PFSK-1 (cell line): ENCODE measurements around the gene MPV17L.
"Not testable (repeated sequence)": the region's sequence is repeated elsewhere in the genome, so short reads cannot be mapped to it uniquely, and the experiment has no call there.

Experiments used
- POLR2AphosphoS5 ChIP-seq: IDR thresholded peaks from 2 replicates; pipeline ENCODE4 v1.6.1; 2012; ENCODE audit warnings: low read depth, mild to moderate bottlenecking, control low read depth, low read length, moderate library complexity
- SIN3A ChIP-seq: IDR thresholded peaks from 2 replicates; pipeline ENCODE4 v1.6.1; 2012; ENCODE audit warnings: mild to moderate bottlenecking, low read length, moderate library complexity, borderline replicate concordance; ENCODE audit not compliant: insufficient read depth
- TAF1 ChIP-seq: IDR thresholded peaks from 2 replicates; pipeline ENCODE4 v1.6.1; 2012; ENCODE audit warnings: low read length, control low read depth, borderline replicate concordance; ENCODE audit not compliant: insufficient read depth

- not testable (repeated sequence) for TF ChIP-seq TAF1, POLR2AphosphoS5, SIN3A
Measured at GRCh38 chr16:15378194-15378593, 17.4 kb upstream of the MPV17L start, which contains the start of gene NPIPA5.
